COLO668 (cell line): ENCODE measurements around the gene DCBLD1.
"Not testable (repeated sequence)": the region's sequence is repeated elsewhere in the genome, so short reads cannot be mapped to it uniquely, and the experiment has no call there.

Experiments used
- DNase-seq: peaks from one replicate; lab custom pipeline; 2025; ENCODE audit not compliant: unreplicated experiment; lab: John Stamatoyannopoulos, UW

The DCBLD1 gene

GRCh38 chr6:117497237-117497636, 14.8 kb downstream of the DCBLD1 start:
- DNase-seq: no peak

- DNase-seq: no peak
These were observed 15.7 kb downstream of the DCBLD1 start for GRCh38 chr6:117498159-117498558.

GRCh38 chr6:117501722-117502121, 19.2 kb downstream of the DCBLD1 start:
- no peak for DNase-seq

GRCh38 chr6:117502580-117502979, 20.1 kb downstream of the DCBLD1 start:
- DNase-seq: no peak

GRCh38 chr6:117503211-117503610, 20.7 kb downstream of the DCBLD1 start:
- DNase-seq: no peak

- DNase-seq: no peak
These were observed 22.1 kb downstream of the DCBLD1 start for GRCh38 chr6:117504478-117505144.

GRCh38 chr6:117505311-117505710, 22.8 kb downstream of the DCBLD1 start:
- no peak for DNase-seq

GRCh38 chr6:117506180-117506835, 23.8 kb downstream of the DCBLD1 start:
- no peak for DNase-seq

- no peak for DNase-seq
These were observed 24.4 kb downstream of the DCBLD1 start for GRCh38 chr6:117506907-117507306.

- DNase-seq: no peak
These were observed 26.0 kb downstream of the DCBLD1 start for GRCh38 chr6:117508450-117508971.

- DNase-seq: no peak
These were observed 26.5 kb downstream of the DCBLD1 start for GRCh38 chr6:117509021-117509420.

- DNase-seq: no peak
These were observed 29.8 kb downstream of the DCBLD1 start for GRCh38 chr6:117512056-117512828.

GRCh38 chr6:117512987-117513573, 30.6 kb downstream of the DCBLD1 start:
- DNase-seq: no peak

- no peak for DNase-seq
These were observed 31.4 kb downstream of the DCBLD1 start for GRCh38 chr6:117513778-117514365.

GRCh38 chr6:117514655-117515054, 32.2 kb downstream of the DCBLD1 start:
- DNase-seq: no peak

- no peak for DNase-seq
These were observed 32.9 kb downstream of the DCBLD1 start for GRCh38 chr6:117515326-117515725.

- DNase-seq: not testable (repeated sequence)
These were observed 35.5 kb downstream of the DCBLD1 start for GRCh38 chr6:117517995-117518394.

- DNase-seq: no peak
These were observed 36.4 kb downstream of the DCBLD1 start for GRCh38 chr6:117518870-117519269.

- DNase-seq: no peak
These were observed 38.3 kb downstream of the DCBLD1 start for GRCh38 chr6:117520603-117521395.

GRCh38 chr6:117521791-117522502, 39.5 kb downstream of the DCBLD1 start:
- no peak for DNase-seq
